CD4-positive, alpha-beta T cell treated with Interleukin-12 subunit alpha and Interleukin-12 subunit beta, for 1 hour (primary cell): ENCODE data around the gene NLGN1.

Experiments used
- DNase-seq: peaks from one replicate; pipeline ENCODE4 v3.0.0-alpha.2; 2020

NLGN1 gene

DNA sequence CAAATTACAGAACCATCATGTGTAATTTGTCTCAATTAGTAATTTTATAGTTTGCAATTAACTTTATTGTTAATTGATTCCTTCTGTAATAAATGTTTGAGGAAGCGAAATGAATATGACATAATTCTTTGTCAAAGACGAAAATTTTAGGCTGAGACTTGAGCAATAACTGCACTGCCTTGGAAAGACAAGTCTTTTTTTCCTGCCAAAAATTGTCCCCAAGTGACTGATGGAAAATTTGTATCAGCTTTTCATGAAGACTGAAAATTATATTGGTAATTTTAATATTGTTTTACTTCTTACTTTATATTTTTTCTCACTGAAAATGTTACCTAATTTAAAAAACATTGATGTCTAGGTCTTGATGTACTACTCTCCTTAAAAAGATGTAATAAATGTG, 622.6 kb downstream of the NLGN1 start:
- no peak for DNase-seq

DNA sequence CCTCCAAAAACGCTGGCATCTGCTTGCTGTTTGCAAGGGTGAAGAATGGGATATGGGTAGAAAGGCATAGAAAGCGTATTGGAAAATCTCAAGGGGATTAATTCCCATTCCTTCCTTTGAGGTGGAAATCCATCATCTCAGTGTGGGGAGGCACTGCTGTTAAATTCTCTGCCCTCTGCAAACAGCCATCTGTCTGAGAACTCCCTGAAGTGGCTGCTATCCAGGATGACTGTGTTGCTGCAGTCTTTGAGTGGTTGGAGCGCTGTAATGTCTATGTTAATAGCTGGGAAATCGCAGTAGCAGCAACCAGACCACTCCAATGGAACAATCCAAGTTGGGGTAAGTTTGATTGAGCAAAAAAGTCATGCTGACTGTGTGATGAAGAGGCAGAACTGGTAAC, 625.9 kb downstream of the NLGN1 start:
- no peak for DNase-seq

DNA sequence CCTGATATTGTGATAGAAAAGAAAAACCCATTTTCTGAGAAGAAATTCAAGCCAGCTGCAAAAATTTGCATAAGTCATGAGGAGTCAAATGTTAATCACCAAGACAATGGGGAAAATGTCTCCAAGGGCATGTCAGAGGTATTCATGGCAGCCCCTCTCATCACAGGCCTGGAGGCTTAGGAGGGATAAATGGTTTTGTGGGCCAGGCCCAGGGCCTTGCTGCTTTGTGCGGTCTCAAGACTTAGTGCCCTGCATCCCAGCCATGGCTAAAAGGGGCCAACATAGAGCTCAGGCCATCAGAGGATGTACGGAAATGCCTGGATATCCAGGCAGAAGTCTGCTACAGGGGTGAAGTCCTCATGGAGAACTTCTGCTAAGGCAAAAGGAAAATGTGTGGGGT, 631.1 kb downstream of the NLGN1 start:
- DNase-seq: no peak

DNA sequence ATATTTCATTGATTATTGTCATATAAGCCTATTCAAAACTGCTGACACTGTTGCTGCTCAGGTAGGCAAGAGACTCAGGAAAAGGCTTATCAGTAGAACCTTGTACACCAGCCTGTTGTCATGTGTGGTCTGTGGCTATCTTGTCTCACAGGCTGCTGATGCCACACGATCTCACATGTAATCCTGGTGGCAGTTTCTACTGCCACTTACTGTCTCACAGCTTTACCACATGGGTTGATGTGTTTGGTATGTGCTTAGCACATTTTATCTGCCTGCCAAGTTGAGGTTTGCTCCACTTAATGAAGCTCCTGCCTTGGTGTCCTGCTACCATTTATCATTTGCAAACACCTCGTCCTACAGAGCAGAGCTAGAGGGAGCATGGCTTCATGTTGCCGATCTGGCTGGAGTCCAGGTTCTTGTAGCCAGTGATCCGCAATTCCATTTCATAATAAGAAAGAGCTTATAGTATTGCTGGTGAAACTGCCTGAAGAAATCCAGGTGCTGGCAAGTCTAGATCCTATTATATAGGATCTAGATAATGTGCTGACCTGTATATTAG, 637.9 kb downstream of the NLGN1 start:
- no peak for DNase-seq

DNA sequence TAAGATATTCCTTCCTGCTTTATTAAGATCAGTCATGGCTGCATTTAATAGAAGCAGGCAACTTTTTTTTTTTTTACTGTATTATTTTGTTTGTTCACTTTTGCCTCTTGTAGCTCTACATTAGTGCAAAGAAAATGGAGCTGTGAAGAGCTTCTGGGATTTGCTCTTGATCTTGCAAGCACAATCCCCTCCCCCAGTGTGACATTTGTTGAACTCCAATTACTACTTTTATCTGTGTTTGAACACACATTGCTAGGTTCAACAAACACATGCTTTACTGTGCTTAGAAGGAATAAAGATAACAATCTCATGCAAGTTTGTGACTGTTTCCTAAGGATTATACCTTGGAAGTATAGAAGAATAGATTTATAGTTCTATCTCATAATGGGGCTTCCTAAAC, 648.8 kb downstream of the NLGN1 start:
- DNase-seq: no peak

DNA sequence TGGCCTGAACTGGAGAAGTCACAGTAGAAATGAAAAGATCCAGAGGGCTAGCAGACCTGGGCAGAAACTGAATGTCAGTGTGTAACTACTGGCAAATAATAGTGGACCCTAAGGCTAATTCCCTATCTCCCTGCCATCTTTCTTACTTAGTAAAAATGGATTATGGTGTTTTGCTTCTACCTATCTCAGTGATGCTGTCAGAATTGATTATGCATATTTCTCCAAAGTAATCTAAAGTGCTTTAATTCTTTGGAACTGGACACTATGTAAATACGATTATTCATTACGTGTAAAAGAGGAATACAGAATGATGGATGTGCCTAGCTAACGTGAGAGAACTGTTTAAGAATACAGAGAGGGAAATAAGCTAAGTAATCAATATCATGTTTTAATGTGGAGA, 651.9 kb downstream of the NLGN1 start:
- no peak for DNase-seq

DNA sequence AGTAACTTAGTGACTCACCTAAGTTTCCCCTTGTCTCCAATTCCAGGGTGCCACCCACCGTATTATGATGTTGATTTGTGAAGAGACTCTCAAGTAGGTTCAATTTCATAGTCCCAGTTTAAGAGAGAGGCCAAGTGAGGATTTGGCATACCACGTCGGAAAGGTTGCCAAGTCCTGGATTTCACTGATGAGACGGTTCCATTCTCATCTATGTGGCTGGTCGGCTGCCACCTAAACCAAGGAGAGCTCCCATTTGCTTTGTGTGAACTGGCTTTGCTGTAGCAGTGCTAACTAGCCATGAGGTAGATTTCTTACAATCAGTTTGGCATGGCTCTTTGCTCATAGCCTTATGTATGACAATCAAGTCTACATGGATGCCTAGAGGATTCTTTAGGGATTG, 653.6 kb downstream of the NLGN1 start:
- DNase-seq: no peak

DNA sequence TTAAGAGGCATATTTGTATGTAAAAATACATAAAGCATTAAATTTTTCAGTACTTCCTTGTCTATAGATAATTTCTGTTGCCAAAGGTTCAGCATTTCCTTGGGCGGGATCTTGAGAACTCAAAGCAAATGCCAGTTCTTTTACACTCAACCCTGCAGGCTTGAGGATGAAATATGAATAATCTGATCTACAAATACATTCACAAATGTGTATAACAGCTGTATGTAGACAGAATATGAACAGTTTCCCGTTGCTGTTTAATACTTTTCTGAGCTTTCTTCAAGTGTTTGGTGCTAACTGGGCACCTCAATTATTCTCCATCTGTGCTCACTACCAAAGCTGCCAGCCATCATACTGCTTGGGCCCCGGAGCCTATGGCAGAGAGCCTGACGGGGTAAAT, 661.3 kb downstream of the NLGN1 start:
- no peak for DNase-seq

DNA sequence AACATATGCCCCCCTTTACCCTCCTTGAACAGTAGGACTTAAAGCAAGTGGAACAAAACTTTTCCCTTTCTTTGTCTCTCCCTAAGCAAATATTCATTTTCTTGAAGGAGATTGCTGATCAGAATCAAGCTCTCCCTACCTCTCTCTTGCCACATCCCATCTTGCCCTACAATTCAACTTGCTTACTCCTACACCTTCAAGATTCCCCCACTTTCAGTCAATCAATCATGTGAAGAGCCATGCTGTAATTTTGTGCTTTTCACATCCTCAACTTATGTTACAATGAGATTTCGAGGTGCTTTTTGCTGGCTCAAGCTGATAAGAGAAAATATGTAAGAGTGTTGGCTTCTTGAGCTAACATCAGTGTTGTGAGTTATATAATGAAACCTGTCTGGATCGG, 662.9 kb downstream of the NLGN1 start:
- DNase-seq: no peak

DNA sequence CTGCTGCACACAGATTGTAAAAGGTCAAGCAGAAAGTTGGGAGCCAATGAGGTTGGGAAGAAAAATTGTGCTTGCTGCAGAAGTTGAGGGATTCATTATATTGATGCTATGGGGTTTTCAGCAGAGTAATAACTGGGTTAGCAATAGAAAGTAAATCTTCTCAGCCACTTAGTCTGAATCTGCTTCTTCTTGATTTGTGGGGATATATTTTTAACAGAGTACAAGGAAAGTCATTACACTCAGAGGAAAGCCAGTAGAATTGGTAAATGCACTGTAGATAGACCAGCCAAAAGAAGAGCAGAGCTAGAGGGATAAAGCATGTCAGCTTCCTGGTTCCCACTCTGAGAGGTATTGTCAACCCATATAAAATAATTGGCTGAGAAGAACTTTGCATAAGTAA, 663.6 kb downstream of the NLGN1 start:
- DNase-seq: no peak

DNA sequence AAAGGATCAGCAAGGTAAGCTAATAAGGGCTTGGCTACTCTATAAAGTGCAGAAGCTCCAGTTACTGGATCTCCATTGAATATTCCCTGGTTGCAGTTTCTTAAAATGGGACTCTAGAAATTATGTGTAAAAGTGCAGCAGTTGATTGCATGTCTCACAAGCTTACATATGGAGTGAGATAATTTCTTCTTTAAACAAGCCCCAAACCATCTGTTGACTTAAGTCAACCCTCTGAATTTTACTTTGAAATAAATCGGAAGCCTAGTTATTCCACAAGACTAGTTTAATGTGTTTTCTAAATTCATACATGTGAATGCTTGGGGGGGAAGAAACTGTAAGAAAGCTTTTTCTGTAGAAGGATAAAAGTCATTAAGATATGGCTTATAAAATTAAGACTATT, 664.2 kb downstream of the NLGN1 start:
- DNase-seq: no peak

DNA sequence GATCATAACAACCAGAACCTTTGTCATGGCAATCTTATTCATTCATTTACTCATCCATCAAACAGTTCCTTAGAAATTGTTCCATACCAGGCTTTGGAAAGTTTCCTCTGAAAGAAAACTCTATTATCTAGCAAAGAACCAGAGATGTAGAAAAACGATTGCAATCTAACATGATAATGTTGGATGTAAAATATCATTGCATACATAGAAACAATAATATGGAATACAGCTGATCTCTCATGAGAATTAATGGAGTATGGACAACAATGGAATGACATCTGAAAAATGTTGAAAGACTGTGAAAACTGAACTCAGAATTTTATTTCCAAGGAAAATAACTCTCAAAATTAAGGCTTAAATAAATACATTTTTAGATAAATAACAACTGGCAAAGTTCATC, 665.4 kb downstream of the NLGN1 start:
- DNase-seq: no peak

DNA sequence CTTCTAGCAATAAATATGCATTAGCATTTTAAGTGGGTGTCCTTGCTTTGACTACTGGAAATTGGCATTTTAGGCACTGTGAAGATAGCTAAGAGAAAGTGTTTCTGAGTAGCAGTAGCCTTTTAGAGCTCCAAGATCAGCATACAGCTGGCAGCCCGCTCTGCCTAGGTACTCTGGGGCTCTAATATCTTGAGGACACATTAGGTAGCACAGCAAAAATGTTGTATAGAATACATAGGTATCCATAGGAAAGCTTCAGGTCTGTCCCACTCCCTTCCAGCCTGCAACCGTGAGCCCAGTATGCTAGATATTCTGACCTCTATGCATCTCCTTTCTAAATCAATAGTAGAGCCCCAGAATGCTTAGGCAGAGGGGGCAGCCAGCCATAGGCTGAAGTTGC, 670.5 kb downstream of the NLGN1 start:
- no peak for DNase-seq

DNA sequence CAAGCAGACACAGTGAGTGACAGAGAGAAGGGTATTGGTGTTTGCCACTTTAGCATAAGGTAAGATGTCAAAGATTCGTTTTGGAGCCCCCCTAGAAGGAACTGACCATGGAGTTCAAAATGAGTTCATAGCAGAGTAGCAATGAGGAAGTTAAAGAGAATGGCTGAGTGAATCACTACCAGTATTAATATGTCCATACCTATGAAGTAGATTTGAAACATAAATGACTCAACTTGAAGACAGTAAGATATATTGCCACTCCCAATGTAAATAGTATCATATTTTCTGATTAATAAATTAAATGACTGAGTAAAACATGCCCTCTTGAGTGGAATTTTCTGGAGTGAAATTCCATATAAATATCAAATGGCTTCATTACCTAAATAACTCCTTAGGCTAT, 675.1 kb downstream of the NLGN1 start:
- DNase-seq: no peak

DNA sequence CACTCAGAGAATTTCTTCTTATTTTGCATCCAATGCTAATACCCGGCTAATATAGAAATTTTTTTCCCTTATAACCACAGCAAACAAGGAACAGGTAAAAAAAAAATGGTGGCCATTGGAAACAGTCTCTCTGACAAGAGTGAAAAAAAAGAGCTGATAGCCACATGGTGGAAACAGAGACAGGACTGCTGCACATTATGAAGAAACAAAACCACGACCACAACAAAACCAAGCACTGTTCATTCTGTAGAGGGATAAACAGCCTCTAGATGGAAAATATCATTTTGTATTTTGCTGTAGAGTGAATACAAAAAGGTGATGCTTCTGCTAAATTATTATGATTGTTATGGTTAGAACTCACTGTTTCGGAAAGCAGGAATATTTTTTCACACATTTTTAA, 686.2 kb downstream of the NLGN1 start:
- DNase-seq: no peak

DNA sequence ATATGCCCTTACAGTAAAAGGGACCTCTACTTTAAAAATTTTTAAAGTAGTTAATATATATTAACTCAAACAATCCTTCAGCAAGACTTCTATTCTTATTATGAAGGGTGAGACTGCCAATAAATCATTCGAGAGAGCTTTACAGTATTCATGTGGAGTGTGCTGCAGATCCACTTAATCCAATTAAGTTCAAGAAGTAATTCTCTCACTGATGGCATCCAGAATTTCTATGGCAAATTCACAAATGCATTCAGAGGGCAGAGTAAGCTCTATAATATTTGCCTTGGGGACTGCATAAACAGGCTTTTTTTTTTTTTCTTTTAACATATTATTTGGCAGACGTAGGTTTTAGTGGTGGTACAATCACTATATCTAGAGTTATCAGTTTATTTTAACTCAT, 692.0 kb downstream of the NLGN1 start:
- DNase-seq: no peak

DNA sequence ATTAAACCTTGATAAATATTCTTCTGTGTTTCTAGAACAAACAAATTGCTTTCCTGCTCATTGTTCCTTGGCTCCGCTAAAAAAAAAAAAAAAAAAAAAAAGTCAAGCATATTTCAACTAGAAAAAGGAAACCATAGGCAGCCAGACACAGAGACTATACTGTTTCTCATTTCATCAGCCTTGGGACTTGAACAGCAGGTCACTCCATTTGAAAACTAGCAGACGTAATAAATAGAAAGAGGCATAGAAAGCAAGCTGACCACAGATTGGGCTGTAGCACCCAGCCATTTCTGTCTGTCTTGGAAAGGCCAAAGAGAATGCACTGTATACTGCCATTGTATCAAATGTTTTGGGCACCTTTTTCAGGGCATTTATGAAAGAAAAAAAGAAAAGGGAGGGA, 697.1 kb downstream of the NLGN1 start:
- DNase-seq: no peak

DNA sequence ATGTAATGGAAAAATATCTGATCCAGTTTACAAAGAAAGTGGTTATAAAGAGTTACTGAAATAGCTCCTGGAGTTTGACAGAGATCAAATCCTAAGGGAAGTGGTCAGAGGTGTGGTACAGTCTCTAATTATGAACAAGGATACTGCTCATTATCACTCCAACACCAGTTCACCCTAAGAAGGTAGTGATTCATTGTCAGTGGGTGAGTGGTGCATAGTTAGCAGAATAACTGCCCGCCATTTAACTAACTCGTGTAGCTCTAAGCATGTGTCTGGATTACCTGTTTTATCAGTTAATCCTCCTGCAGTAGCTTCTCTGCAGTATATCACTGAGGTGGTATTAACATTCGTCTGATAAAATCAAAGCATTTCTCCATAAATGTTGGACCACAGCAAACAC, 700.1 kb downstream of the NLGN1 start:
- no peak for DNase-seq

DNA sequence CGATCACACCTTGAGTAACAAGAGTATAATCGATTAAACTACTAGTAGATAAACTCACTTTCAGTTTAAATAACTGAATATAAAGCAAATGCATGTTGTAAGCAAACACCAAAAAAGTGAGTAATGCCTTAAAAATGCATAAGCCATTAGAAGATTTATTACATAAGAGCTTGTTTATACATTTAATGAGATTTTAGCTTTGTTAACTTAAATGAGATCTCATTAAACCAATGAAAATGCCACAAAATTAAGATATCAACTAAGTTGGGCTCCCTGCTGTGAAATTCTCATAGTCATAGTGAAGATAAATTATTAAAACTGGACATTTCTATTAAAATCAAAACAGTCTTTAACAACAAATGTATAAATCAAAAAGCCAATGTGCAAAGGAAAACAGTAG, 701.2 kb downstream of the NLGN1 start:
- no peak for DNase-seq

DNA sequence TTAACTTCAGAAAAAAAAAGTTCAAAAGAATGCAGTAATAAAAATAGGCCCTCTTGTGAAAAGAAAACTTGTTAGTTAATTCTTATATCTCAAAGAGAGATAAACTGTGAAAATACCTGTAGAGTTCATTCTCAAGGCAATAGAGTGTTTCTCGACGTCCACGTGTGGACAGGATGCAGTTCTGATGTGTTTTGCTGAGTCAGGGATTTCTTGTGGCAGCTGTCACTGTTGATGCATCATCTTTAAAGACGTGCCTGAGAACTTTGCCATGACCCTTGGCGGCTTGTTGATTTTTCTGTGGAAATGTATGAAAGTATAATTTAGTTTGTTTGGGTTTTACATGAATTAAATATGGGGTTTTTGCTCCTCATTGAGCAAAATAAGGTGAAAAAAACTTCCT, 702.2 kb downstream of the NLGN1 start:
- DNase-seq: no peak

DNA sequence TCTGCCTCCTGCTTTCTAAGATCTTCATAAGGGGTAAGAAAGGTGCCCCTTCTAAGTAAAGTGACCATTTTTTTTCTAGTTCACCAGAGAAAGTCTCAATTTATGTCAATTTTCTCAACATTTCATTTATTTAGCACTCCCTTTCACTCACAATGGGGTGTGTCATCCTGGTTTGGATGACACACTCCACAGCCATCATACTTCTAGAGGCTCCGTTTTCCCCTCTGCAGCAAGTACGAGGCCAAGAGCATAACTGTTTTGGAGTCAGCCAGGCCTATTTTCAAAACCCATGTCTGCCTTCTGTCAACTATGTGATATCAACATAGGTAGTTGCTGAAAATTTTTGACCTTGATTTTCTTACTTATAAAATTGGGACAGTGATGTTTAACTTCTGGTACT, 703.2 kb downstream of the NLGN1 start:
- no peak for DNase-seq

DNA sequence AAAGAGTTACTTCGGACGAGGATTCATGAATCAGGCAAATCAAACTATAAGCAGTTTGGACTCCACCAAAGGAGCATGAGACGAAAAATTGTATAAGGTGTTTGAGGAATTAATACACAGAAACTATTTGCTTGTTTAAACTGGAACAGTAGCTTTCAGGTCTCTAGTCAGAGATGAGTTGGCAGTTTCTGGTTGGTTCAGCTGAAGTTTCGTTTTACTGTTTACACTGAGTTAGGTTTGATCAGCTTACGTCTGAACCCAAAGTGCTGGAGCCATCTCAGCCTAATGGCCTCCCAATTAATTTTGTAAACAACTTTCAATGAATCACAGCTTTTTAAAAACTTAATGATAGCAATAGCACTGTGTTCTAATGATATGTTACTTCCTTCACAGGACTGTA, 703.7 kb downstream of the NLGN1 start:
- no peak for DNase-seq

DNA sequence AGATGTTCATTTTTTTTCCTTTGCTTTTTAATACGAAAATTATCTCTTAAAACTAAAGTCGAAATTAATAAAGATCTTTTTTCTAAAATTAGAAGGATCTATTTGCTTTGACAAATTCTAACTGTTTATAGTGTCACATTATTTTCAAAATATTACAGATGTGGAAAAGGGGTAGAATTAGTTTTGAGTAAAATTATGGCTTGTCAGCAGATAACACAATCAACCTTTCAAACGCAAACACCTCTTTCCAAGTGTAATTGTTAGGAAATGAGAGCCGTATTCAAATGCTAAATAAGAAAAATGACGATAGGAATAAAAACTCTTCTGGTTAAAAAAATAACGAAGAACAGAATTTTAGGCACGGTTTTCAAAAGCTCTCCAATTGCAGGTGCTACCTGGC, 704.7 kb downstream of the NLGN1 start:
- DNase-seq: no peak

DNA sequence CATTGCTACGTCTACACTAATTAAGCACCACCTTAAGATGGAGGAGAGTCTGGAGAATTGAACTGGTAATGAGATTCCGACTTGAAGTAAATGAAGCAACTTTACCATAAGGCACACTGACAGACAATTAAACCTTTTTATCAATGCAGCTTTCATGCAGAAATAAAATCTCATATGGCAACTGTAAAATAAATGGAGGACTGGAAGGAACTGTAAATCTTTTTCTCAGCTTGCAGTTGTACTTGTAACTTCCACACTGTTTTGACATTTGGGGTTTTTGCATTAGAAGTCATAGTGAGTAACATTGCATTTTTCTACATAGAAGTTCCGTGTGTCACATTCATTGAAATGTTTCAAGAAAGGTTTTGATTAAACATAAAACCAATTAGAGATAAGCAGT, 705.3 kb downstream of the NLGN1 start:
- DNase-seq: no peak

DNA sequence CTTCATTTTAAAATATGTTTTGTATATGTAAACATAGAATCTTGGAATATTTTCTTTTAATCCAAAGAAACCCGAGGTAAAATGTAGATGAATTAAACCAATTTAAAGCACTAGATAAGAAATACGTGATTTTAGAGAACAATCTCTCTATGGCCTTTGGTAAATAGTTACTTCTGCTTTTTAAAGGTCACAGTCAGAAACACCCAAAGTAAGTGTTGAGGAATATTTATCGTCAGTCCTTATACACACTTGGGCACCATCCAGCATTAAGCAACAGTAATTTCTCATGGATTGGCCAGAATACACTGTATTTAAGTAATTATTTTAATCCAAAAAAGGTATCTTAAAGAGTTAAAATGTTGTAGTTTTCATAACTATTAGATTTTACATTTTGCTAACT, 713.2 kb downstream of the NLGN1 start:
- DNase-seq: no peak

DNA sequence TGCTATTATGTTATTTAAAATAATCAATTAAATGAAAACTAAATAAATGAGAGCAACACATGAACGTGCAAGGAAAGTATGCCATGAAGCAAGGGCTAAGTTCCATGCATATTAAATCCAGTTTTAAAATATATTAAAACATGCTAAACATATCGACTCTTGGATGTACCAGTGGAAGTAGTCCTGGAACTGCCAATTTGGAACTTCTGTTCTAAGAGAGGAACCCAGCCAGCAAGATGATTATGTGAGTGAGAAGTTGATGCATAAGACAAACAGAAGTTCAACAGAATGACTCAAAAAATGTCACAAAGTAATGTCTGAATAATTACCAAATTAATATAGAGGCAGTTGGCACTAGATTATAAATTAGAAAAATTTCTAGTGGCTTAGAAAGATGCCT, 714.2 kb downstream of the NLGN1 start:
- no peak for DNase-seq
